ENCODE measurements around the gene STARD10. TPM values are rescaled to one million over a fixed set of nuclear protein-coding genes. Genes with fewer than 3 reads are reported as not detected.
A peak's percentile ranks its signal among the peaks of the same experiment; 100 is the strongest.

Gene STARD10
- total and polyA plus RNA-seq, 9 of the 15 experiments (the other 6 are each of a cell fraction or from before 2014, with no cell fraction given): 0.15 to 52.9 (median 32.3) TPM

DNA sequence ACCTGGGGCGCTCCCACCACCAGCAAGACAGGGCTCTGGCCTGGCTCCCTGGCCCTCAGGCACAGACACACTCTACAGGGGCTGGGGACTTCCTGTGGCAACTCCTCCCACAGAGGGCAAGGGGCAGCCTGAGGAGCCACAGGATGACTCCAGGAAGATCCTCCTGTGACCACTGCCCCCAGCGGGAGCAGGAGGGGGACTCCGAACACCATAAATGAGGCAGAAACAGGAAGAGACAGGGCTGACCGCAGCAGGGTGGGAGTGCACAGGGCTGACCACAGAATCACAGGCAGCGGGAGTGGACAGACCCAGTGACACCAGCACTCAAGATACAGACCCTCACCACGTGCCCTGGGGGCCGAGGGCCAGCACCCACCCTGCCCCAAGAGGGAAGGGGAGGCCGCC is 52.4 kb downstream of the STARD10 start (continued):
- TF ChIP-seq ETV1 (tag; conservative IDR thresholded peaks at IDR 0.05; ENCODE audit: low read depth) (peak; percentile 65), BRCA1 (IDR thresholded peaks at IDR 0.05) (no peak), BRCA1 (CRISPR knock-in tag; IDR thresholded peaks at IDR 0.05) (no peak), CBX3 (IDR thresholded peaks at IDR 0.05; ENCODE audit: borderline replicate concordance in 1 of 2, low read length in 2 of 2) (no peak; a peak in 1 of 3 replicates), CTBP1 (IDR thresholded peaks at IDR 0.05; ENCODE audit: borderline replicate concordance) (peak; percentile 53; the same call in 1 of the 2 replicates), TCF7L2 (IDR thresholded peaks at IDR 0.05; ENCODE audit: low read depth, low read length) (no peak), ZKSCAN8 (CRISPR knock-in tag; IDR thresholded peaks at IDR 0.05) (no peak), CBFB (CRISPR knock-in tag; IDR thresholded peaks at IDR 0.05) (peak; percentile 95), EWSR1 (IDR thresholded peaks at IDR 0.05; ENCODE audit: borderline replicate concordance, low read depth, partially characterized antibody) (no peak)
- TF ChIP-seq, protein P1, sequence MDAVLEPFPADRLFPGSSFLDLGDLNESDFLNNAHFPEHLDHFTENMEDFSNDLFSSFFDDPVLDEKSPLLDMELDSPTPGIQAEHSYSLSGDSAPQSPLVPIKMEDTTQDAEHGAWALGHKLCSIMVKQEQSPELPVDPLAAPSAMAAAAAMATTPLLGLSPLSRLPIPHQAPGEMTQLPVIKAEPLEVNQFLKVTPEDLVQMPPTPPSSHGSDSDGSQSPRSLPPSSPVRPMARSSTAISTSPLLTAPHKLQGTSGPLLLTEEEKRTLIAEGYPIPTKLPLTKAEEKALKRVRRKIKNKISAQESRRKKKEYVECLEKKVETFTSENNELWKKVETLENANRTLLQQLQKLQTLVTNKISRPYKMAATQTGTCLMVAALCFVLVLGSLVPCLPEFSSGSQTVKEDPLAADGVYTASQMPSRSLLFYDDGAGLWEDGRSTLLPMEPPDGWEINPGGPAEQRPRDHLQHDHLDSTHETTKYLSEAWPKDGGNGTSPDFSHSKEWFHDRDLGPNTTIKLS (IDR thresholded peaks at IDR 0.05; ENCODE audit: borderline replicate concordance, low read depth): no peak
- TF ChIP-seq, protein P2, sequence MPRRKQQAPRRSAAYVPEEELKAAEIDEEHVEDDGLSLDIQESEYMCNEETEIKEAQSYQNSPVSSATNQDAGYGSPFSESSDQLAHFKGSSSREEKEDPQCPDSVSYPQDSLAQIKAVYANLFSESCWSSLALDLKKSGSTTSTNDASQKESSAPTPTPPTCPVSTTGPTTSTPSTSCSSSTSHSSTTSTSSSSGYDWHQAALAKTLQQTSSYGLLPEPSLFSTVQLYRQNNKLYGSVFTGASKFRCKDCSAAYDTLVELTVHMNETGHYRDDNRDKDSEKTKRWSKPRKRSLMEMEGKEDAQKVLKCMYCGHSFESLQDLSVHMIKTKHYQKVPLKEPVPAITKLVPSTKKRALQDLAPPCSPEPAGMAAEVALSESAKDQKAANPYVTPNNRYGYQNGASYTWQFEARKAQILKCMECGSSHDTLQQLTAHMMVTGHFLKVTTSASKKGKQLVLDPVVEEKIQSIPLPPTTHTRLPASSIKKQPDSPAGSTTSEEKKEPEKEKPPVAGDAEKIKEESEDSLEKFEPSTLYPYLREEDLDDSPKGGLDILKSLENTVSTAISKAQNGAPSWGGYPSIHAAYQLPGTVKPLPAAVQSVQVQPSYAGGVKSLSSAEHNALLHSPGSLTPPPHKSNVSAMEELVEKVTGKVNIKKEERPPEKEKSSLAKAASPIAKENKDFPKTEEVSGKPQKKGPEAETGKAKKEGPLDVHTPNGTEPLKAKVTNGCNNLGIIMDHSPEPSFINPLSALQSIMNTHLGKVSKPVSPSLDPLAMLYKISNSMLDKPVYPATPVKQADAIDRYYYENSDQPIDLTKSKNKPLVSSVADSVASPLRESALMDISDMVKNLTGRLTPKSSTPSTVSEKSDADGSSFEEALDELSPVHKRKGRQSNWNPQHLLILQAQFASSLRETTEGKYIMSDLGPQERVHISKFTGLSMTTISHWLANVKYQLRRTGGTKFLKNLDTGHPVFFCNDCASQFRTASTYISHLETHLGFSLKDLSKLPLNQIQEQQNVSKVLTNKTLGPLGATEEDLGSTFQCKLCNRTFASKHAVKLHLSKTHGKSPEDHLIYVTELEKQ (CRISPR knock-in tag; IDR thresholded peaks at IDR 0.05): no peak
- TF ChIP-seq, protein P3, sequence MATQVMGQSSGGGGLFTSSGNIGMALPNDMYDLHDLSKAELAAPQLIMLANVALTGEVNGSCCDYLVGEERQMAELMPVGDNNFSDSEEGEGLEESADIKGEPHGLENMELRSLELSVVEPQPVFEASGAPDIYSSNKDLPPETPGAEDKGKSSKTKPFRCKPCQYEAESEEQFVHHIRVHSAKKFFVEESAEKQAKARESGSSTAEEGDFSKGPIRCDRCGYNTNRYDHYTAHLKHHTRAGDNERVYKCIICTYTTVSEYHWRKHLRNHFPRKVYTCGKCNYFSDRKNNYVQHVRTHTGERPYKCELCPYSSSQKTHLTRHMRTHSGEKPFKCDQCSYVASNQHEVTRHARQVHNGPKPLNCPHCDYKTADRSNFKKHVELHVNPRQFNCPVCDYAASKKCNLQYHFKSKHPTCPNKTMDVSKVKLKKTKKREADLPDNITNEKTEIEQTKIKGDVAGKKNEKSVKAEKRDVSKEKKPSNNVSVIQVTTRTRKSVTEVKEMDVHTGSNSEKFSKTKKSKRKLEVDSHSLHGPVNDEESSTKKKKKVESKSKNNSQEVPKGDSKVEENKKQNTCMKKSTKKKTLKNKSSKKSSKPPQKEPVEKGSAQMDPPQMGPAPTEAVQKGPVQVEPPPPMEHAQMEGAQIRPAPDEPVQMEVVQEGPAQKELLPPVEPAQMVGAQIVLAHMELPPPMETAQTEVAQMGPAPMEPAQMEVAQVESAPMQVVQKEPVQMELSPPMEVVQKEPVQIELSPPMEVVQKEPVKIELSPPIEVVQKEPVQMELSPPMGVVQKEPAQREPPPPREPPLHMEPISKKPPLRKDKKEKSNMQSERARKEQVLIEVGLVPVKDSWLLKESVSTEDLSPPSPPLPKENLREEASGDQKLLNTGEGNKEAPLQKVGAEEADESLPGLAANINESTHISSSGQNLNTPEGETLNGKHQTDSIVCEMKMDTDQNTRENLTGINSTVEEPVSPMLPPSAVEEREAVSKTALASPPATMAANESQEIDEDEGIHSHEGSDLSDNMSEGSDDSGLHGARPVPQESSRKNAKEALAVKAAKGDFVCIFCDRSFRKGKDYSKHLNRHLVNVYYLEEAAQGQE (IDR thresholded peaks at IDR 0.05; ENCODE audit: borderline replicate concordance): peak; percentile 39; the same call in 1 of the 2 replicates
- TF ChIP-seq, protein P3 (CRISPR knock-in tag; IDR thresholded peaks at IDR 0.05; ENCODE audit: low read depth): 0 out of 2 replicates have a peak, but pooled peaks have one; percentile 40
- TF ChIP-seq, protein P4, sequence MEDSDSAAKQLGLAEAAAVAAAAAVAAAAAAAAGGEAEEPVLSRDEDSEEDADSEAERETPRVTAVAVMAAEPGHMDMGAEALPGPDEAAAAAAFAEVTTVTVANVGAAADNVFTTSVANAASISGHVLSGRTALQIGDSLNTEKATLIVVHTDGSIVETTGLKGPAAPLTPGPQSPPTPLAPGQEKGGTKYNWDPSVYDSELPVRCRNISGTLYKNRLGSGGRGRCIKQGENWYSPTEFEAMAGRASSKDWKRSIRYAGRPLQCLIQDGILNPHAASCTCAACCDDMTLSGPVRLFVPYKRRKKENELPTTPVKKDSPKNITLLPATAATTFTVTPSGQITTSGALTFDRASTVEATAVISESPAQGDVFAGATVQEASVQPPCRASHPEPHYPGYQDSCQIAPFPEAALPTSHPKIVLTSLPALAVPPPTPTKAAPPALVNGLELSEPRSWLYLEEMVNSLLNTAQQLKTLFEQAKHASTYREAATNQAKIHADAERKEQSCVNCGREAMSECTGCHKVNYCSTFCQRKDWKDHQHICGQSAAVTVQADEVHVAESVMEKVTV (CRISPR knock-in tag; IDR thresholded peaks at IDR 0.05): no peak

Data from K562 (cell line).